Ishikawa (cell line): ENCODE measurements around the gene RAVER2.

Experiments
- CEBPB ChIP-seq: IDR thresholded peaks from 2 replicates; pipeline ENCODE4 v1.6.1; 2012
- EGR1 ChIP-seq: IDR thresholded peaks from 2 replicates; pipeline ENCODE4 v1.6.1; 2012
- EP300 ChIP-seq: IDR thresholded peaks from 2 replicates; pipeline ENCODE4 v1.6.1; 2012; ENCODE audit warnings: borderline replicate concordance
- FOXM1 ChIP-seq: IDR thresholded peaks from 2 replicates; pipeline ENCODE4 v1.6.1; 2012; ENCODE audit warnings: low read depth, borderline replicate concordance
- NFIC ChIP-seq: IDR thresholded peaks from 2 replicates; pipeline ENCODE4 v1.6.1; 2012
- RAD21 ChIP-seq: IDR thresholded peaks from 2 replicates; pipeline ENCODE4 v1.6.1; 2012; ENCODE audit warnings: low read depth
- TAF1 ChIP-seq: IDR thresholded peaks from 2 replicates; pipeline ENCODE4 v1.6.1; 2012; ENCODE audit warnings: low read depth, mild to moderate bottlenecking
- TCF12 ChIP-seq: IDR thresholded peaks from 2 replicates; pipeline ENCODE4 v1.6.1; 2012; ENCODE audit warnings: low read depth
- TEAD4 ChIP-seq: IDR thresholded peaks from 2 replicates; pipeline ENCODE4 v1.6.1; 2012
- USF1 ChIP-seq: IDR thresholded peaks from 2 replicates; pipeline ENCODE4 v1.6.1; 2012
- YY1 ChIP-seq: IDR thresholded peaks from 2 replicates; pipeline ENCODE4 v1.6.1; 2012; ENCODE audit warnings: low read depth
- ZBTB7A ChIP-seq: IDR thresholded peaks from 2 replicates; pipeline ENCODE4 v1.6.1; 2012; ENCODE audit warnings: low read depth
- TF ChIP-seq, protein P1 (sequence below): IDR thresholded peaks from 2 replicates; pipeline ENCODE4 v1.6.1; 2012
- TF ChIP-seq, protein P2 (sequence below): IDR thresholded peaks from 2 replicates; pipeline ENCODE4 v1.6.1; 2012; ENCODE audit warnings: low read depth, mild to moderate bottlenecking

- TF ChIP-seq RAD21 = no peak
- TF ChIP-seq, protein P1, sequence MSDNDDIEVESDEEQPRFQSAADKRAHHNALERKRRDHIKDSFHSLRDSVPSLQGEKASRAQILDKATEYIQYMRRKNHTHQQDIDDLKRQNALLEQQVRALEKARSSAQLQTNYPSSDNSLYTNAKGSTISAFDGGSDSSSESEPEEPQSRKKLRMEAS = no peak
- TF ChIP-seq, protein P2, sequence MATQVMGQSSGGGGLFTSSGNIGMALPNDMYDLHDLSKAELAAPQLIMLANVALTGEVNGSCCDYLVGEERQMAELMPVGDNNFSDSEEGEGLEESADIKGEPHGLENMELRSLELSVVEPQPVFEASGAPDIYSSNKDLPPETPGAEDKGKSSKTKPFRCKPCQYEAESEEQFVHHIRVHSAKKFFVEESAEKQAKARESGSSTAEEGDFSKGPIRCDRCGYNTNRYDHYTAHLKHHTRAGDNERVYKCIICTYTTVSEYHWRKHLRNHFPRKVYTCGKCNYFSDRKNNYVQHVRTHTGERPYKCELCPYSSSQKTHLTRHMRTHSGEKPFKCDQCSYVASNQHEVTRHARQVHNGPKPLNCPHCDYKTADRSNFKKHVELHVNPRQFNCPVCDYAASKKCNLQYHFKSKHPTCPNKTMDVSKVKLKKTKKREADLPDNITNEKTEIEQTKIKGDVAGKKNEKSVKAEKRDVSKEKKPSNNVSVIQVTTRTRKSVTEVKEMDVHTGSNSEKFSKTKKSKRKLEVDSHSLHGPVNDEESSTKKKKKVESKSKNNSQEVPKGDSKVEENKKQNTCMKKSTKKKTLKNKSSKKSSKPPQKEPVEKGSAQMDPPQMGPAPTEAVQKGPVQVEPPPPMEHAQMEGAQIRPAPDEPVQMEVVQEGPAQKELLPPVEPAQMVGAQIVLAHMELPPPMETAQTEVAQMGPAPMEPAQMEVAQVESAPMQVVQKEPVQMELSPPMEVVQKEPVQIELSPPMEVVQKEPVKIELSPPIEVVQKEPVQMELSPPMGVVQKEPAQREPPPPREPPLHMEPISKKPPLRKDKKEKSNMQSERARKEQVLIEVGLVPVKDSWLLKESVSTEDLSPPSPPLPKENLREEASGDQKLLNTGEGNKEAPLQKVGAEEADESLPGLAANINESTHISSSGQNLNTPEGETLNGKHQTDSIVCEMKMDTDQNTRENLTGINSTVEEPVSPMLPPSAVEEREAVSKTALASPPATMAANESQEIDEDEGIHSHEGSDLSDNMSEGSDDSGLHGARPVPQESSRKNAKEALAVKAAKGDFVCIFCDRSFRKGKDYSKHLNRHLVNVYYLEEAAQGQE = no peak
- 0 out of 2 replicates have a peak, but pooled peaks have one; percentile 8 for TF ChIP-seq TAF1
- TF ChIP-seq NFIC = no peak
- TF ChIP-seq CEBPB = no peak
- no peak for TF ChIP-seq EP300
- 0 out of 2 replicates have a peak, but pooled peaks have one; percentile 71 for TF ChIP-seq ZBTB7A
- TF ChIP-seq EGR1 = no peak
- TF ChIP-seq FOXM1 = no peak
- TF ChIP-seq TEAD4 = no peak
- TF ChIP-seq USF1 = no peak
- no peak for TF ChIP-seq YY1
- TF ChIP-seq TCF12 = no peak; the same call in 1 of the 2 replicates
Observed at GRCh38 chr1:64745181-64745985, 508 bp downstream of the RAVER2 start.
